HFF-Myc (cell line): ENCODE results near the gene BCAS3.
"Not testable (repeated sequence)": the region's sequence is repeated elsewhere in the genome, so short reads cannot be mapped to it uniquely, and the experiment has no call there.

Source experiments
- DNase-seq: peaks from one replicate; pipeline ENCODE4 v3.0.0-alpha.2; 2011; ENCODE audit warnings: low read depth; ENCODE audit errors: extremely low read depth
- H3K4me3 ChIP-seq: replicated peaks from 2 replicates; pipeline ENCODE4 v1.5.1; 2011; ENCODE audit warnings: low read depth, mild to moderate bottlenecking, control low read depth, low read length
- TF ChIP-seq, protein P1 (sequence below): IDR thresholded peaks from 2 replicates; pipeline ENCODE4 v1.5.1; 2012; ENCODE audit warnings: mild to moderate bottlenecking, low read depth, low read length, control low read depth; ENCODE audit errors: missing control alignments

The BCAS3 gene

DNA sequence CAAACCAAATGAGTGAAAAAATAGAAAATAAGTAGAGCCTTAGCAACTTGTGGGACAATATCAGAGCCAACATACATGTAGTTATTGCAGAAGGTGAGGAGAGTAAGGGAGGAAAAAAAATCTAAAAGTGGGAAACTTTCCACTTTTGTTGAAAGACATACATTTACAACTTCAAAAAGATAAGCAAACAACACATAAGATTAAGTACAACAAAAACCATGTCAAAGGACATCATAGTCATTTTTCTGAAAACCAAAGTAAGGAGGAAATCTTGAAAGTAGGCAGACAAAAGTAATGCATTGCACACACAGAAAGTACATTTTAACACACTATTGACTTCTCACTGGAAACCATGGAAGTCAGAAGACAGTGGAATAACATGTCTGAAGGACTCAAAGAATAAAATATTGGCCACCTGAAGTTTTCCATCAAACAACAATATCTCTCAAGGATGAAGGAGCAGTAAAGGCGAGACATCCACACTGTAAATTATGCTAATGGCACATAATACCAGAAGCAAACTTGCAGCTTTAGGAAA lies 291.9 kb downstream of the BCAS3 start:
- DNase-seq, result no peak
- H3K4me3 ChIP-seq, result no peak overlapping the region
- TF ChIP-seq, protein P1, sequence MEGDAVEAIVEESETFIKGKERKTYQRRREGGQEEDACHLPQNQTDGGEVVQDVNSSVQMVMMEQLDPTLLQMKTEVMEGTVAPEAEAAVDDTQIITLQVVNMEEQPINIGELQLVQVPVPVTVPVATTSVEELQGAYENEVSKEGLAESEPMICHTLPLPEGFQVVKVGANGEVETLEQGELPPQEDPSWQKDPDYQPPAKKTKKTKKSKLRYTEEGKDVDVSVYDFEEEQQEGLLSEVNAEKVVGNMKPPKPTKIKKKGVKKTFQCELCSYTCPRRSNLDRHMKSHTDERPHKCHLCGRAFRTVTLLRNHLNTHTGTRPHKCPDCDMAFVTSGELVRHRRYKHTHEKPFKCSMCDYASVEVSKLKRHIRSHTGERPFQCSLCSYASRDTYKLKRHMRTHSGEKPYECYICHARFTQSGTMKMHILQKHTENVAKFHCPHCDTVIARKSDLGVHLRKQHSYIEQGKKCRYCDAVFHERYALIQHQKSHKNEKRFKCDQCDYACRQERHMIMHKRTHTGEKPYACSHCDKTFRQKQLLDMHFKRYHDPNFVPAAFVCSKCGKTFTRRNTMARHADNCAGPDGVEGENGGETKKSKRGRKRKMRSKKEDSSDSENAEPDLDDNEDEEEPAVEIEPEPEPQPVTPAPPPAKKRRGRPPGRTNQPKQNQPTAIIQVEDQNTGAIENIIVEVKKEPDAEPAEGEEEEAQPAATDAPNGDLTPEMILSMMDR, result no peak

DNA sequence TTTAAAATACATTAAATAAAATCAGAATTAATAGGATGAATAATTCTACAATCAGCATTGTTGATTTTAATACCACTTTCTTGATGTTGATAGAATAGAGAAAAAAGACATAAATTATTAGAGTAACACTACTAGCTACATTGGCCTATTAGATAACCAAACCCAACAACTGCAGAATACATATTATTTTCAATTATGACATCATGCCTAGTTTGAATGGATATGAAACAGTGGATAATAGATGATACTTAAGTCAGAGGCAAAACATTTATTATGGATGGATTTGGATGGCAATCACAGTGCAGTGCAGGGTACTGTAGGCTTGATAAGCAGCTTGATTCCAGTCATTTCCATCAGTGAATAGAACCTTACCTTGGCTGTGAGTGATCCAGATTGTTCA lies 293.1 kb downstream of the BCAS3 start:
- no peak for DNase-seq
- TF ChIP-seq, protein P1, result no peak
- no peak overlapping the region for H3K4me3 ChIP-seq

DNA sequence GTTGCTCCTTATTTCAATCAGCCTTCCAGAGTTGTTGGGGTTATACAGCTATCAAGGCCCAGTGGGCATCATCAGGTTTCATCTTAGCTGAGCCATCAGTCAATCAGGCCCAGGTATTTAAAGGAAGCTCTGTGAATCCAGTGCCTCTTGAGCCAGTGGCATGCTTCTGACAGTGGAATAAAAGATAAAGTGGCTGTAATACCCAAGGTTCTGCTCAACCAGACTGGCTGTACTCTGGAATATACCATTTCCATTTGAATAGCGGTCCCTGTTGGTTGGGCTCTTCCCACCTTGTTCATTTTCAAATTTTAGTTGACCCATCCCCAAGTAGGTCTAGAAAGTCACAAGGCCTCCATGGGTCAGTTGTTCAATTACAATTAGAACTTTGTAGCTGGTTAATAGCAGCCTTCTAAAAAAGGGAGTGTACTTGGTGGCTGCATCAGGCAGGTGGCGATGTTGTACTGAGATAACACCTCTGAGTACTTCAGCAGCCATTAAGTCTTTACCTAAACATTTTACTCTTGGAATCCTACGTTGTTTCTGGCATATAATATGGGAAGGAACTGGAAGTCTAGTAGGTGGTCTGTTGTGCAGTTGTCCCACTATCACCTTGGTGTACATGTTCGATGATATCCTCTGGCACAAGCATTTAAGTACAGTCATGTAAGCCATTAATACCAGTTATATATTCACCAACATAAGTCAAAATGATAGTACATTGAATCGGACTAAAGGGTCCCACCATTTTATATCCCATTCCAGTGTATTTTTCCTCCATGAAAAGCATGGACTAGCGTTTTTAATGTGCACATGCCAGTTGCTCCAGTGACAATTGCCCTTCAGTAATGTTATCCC lies 294.1 kb downstream of the BCAS3 start:
- TF ChIP-seq, protein P1, result peak; percentile 68
- H3K4me3 ChIP-seq, result no peak overlapping the region
- DNase-seq, result peak; percentile 25

DNA sequence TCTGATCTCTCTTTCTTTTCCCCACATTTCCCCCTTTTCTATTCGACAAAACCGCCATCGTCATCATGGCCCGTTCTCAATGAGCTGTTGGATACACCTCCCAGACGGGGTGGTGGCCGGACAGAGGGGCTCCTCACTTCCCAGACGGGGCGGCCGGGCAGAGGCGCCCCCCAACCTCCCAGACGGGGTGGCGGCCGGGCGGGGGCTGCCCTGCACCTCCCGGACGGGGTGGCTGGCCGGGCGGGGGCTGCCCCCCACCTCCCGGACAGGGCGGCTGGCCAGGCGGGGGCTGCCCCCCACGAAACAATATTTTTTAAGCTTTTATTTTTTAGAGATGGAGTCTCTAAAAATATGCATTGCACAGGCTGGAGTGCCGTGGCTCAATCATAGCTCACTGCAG lies 299.2 kb downstream of the BCAS3 start:
- DNase-seq, H3K4me3 ChIP-seq: not testable (repeated sequence)

DNA sequence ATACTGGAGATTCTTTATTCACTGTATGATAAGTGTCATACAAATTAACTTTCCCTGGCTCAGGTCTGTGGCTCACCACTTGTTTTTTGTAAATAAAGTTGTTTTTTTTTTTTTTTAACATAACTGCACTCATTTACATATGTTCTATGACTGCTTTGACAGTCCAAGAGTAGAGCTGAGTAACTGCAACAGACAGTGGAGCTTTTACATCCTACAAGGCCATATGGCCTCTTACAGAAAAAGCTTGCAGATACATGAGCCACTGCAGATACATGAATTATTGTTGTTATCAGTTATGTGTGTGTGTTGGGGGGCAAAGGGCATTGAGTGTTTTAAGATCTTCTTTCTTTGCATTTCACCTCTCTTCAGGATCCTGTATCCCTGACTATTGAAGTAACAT lies 311.7 kb downstream of the BCAS3 start:
- H3K4me3 ChIP-seq, result no peak overlapping the region
- DNase-seq, result no peak
- TF ChIP-seq, protein P1, result no peak

DNA sequence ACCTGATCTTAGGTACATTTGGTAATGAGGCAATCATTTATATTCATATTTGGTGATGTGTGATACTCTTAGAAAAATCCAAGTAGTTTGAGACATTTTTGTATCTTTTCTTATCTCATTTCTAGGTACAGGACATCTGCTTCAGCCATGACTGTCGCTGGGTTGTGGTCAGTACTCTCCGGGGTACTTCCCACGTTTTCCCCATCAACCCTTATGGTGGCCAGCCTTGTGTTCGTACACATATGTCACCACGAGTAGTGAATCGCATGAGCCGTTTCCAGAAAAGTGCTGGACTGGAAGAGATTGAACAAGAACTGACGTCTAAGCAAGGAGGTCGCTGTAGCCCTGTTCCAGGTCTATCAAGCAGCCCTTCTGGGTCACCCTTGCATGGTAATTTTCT lies 312.2 kb downstream of the BCAS3 start:
- no peak for DNase-seq
- TF ChIP-seq, protein P1, result no peak
- H3K4me3 ChIP-seq, result no peak overlapping the region

DNA sequence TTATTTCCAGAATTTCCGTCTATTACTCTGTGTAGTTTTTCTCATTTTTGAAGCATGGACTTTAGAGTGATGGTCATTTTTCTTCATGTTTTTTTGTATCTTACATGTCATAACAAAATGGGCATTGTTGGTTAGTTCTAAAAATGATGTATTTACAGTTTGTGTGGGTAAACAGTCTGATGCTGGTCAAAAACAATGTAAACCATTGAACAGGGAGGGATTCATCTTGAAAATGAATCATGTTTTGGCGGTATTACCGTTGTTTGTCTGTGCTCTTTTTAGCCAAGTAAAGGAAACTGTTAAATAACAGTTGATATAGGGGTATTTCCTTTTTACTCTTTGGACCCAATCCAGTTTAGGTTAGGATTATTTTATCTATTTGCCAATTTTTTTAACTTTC lies 315.8 kb downstream of the BCAS3 start:
- DNase-seq, result no peak
- no peak overlapping the region for H3K4me3 ChIP-seq
- TF ChIP-seq, protein P1, result no peak
